ENCODE data around the gene CYP4A22.
A peak's percentile ranks its signal among the peaks of the same experiment; 100 is the strongest.
"Not testable (repeated sequence)": the region's sequence is repeated elsewhere in the genome, so short reads cannot be mapped to it uniquely, and the experiment has no call there.

CYP4A22 gene

GRCh38 chr1:47137198-47137597, at the start of gene CYP4A22:
Gene CYP4A22 (plus strand): TSS chr1:47137441. CDS start chr1:47137486, 45 bp downstream.
- no peak for DNase-seq (ENCODE audit: low read depth, low spot score)

- DNase-seq (ENCODE audit: low read depth, low spot score) = peak; percentile 41
Observed at GRCh38 chr1:47089356-47089755, 47.9 kb upstream of the CYP4A22 start.

GRCh38 chr1:47091476-47091875, 45.8 kb upstream of the CYP4A22 start:
- DNase-seq (ENCODE audit: low read depth, low spot score) = not testable (repeated sequence)

- DNase-seq (ENCODE audit: low read depth, low spot score) = no peak
Observed at GRCh38 chr1:47104816-47105215, 32.4 kb upstream of the CYP4A22 start.

- DNase-seq (ENCODE audit: low read depth, low spot score) = no peak
Observed at GRCh38 chr1:47106792-47107191, 30.4 kb upstream of the CYP4A22 start.

GRCh38 chr1:47107851-47108574, 29.2 kb upstream of the CYP4A22 start:
- not testable (repeated sequence) for DNase-seq (ENCODE audit: low read depth, low spot score)

- DNase-seq (ENCODE audit: low read depth, low spot score) = not testable (repeated sequence)
Observed at GRCh38 chr1:47109482-47109881, 27.8 kb upstream of the CYP4A22 start.

GRCh38 chr1:47113178-47113577, 24.1 kb upstream of the CYP4A22 start:
- DNase-seq (ENCODE audit: low read depth, low spot score) = no peak

- DNase-seq (ENCODE audit: low read depth, low spot score) = not testable (repeated sequence)
Observed at GRCh38 chr1:47121039-47121438, 16.2 kb upstream of the CYP4A22 start.

GRCh38 chr1:47124834-47125233, 12.4 kb upstream of the CYP4A22 start:
- not testable (repeated sequence) for DNase-seq (ENCODE audit: low read depth, low spot score)

- not testable (repeated sequence) for DNase-seq (ENCODE audit: low read depth, low spot score)
Observed at GRCh38 chr1:47126997-47127396, 10.2 kb upstream of the CYP4A22 start.

GRCh38 chr1:47128221-47128620, 9.0 kb upstream of the CYP4A22 start:
- no peak for DNase-seq (ENCODE audit: low read depth, low spot score)

GRCh38 chr1:47128854-47129253, 8.4 kb upstream of the CYP4A22 start:
- DNase-seq (ENCODE audit: low read depth, low spot score) = not testable (repeated sequence)

GRCh38 chr1:47129489-47130230, 7.6 kb upstream of the CYP4A22 start:
- DNase-seq (ENCODE audit: low read depth, low spot score) = not testable (repeated sequence)

GRCh38 chr1:47132665-47133064, 4.6 kb upstream of the CYP4A22 start:
- DNase-seq (ENCODE audit: low read depth, low spot score) = not testable (repeated sequence)

GRCh38 chr1:47137925-47138615, 829 bp downstream of the CYP4A22 start:
- no peak for DNase-seq (ENCODE audit: low read depth, low spot score)

GRCh38 chr1:47140358-47140757, 3.1 kb downstream of the CYP4A22 start:
- not testable (repeated sequence) for DNase-seq (ENCODE audit: low read depth, low spot score)

- DNase-seq (ENCODE audit: low read depth, low spot score) = not testable (repeated sequence)
Observed at GRCh38 chr1:47143654-47144053, 6.4 kb downstream of the CYP4A22 start.

- DNase-seq (ENCODE audit: low read depth, low spot score) = not testable (repeated sequence)
Observed at GRCh38 chr1:47146495-47146894, 9.3 kb downstream of the CYP4A22 start.

GRCh38 chr1:47147047-47147785, 10.0 kb downstream of the CYP4A22 start:
- DNase-seq (ENCODE audit: low read depth, low spot score) = no peak

GRCh38 chr1:47149162-47149561, 11.9 kb downstream of the CYP4A22 start:
- not testable (repeated sequence) for DNase-seq (ENCODE audit: low read depth, low spot score)

Measured in astrocyte of the hippocampus (primary cell).